GM18868 (cell line): Measurements from ENCODE around the gene SPACDR.
"Not testable (repeated sequence)": the region's sequence is repeated elsewhere in the genome, so short reads cannot be mapped to it uniquely, and the experiment has no call there.

ENCODE experiments used
- ATAC-seq: cut with Tn5 transposase; IDR thresholded peaks from one replicate; pipeline ENCODE4 v1.9.1; 2021; ENCODE audit warnings: mild to moderate bottlenecking, moderate library complexity; ENCODE audit not compliant: unreplicated experiment

The SPACDR gene

GRCh38 chr7:100464210-100464660 lies at the start of gene SPACDR:
Gene SPACDR, minus strand, starts transcription at chr7:100464260. Its CDS starts 235 bp downstream, at chr7:100464025.
- ATAC-seq: no peak

GRCh38 chr7:100513212-100513810 lies 49.3 kb upstream of the SPACDR start:
- ATAC-seq: no peak

- ATAC-seq: no peak
Measured at GRCh38 chr7:100510437-100511239, 46.6 kb upstream of the SPACDR start.

- ATAC-seq: no peak
Measured at GRCh38 chr7:100509231-100509630, 45.2 kb upstream of the SPACDR start.

GRCh38 chr7:100506356-100506923 lies 42.4 kb upstream of the SPACDR start:
- no peak for ATAC-seq

GRCh38 chr7:100504887-100505611 lies 41.0 kb upstream of the SPACDR start:
- no peak for ATAC-seq

- not testable (repeated sequence) for ATAC-seq
Measured at GRCh38 chr7:100504031-100504430, 40.0 kb upstream of the SPACDR start.

- not testable (repeated sequence) for ATAC-seq
Measured at GRCh38 chr7:100500743-100501142, 36.7 kb upstream of the SPACDR start.

GRCh38 chr7:100496509-100496908 lies 32.4 kb upstream of the SPACDR start:
- no peak for ATAC-seq

- ATAC-seq: no peak
Measured at GRCh38 chr7:100493476-100494264, 29.6 kb upstream of the SPACDR start.

GRCh38 chr7:100492738-100493475 lies 28.8 kb upstream of the SPACDR start:
- no peak for ATAC-seq

GRCh38 chr7:100491192-100491578 lies 27.1 kb upstream of the SPACDR start:
- no peak for ATAC-seq

- ATAC-seq: no peak
Measured at GRCh38 chr7:100490483-100491191, 26.6 kb upstream of the SPACDR start.

- peak; percentile 50 for ATAC-seq
Measured at GRCh38 chr7:100489824-100490223, 25.8 kb upstream of the SPACDR start.

- no peak for ATAC-seq
Measured at GRCh38 chr7:100489121-100489520, 25.1 kb upstream of the SPACDR start.

GRCh38 chr7:100488333-100489095 lies 24.5 kb upstream of the SPACDR start:
- ATAC-seq: no peak

- ATAC-seq: no peak
Measured at GRCh38 chr7:100486753-100487446, 22.8 kb upstream of the SPACDR start.

GRCh38 chr7:100486111-100486636 lies 22.1 kb upstream of the SPACDR start:
- ATAC-seq: no peak
